D721Med (cell line): ENCODE measurements around the gene PREP.

Experiments used
- DNase-seq: peaks from one replicate; pipeline ENCODE4 v3.0.0; 2011; ENCODE audit warnings: low spot score; ENCODE audit not compliant: insufficient read length
- FAIRE-seq: peaks from 2 replicates; lab custom pipeline; 2011; peaks lifted over from hg19 to GRCh38; lab: Jason Lieb, UNC
- CTCF ChIP-seq: IDR thresholded peaks from 2 replicates; pipeline ENCODE4 v1.5.1; 2012; ENCODE audit warnings: mild to moderate bottlenecking, control low read depth; ENCODE audit not compliant: insufficient read depth; ENCODE audit errors: missing control alignments

PREP gene

DNA sequence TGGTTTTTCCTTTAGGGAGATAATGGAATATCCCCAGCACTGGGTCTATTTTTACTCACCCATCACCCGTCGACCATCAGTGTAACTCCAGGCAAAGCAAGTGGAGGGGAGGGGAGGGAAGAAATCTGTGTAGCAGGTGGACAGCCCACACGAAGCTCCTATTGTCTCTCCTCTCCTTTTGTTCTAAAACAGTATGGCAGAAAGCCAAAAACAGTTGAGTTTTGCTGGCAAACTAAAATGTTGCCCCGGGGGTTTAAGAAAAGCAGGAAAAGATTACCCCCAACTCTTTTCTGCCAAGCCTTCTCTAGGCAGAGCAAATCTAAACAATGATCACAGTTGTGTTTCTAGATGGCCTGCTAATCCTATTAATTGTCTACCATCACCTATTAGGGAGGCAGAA, 89.7 kb downstream of the PREP start:
- TF ChIP-seq CTCF, result no peak
- no peak for DNase-seq

GRCh38 chr6:105310947-105311346, 91.9 kb downstream of the PREP start:
- no peak for DNase-seq
- TF ChIP-seq CTCF, result no peak
- FAIRE-seq, result no peak

More for the DNA sequence above, 89.7 kb downstream of the PREP start:
- no peak for FAIRE-seq

DNA sequence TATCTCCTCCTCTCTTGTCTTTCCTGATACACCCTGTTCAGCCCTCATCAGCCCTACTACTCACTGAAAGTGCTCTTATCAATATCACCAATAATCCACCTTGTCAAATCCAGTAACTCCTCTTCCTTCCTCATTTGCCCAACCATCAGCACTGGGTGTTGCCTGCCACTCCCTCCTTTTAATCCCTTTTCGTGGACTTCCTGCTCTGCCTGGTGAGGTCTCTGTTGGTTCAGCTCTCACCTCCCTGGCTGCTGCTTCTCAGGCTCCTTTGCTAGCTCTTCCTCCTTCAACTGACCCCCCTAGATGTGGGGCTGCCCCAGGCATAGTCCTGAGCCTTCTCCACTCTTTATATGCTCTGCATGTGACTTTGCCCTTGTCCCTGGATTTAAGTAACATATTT, 92.5 kb downstream of the PREP start:
- TF ChIP-seq CTCF, result no peak
- no peak for DNase-seq
- FAIRE-seq, result no peak

DNA sequence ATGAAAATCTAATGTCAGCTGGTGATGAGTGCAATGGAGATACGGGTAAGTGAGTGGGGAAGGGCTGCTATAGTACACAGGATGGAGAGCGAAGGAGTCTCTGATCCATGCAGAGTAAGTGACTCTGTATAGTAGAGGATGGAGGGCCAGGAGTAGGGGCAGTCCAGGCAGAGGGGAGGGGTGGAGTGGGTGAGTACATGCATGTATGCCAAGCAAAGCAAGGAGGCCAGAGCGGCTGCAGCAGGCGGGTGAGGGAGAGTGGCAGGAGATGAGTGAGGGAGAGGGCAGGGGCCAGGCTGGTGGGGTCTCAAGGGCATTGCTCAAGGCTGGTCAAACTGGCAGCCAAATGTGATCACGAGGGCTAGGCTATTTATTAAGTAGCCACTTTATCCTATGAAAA, 94.0 kb downstream of the PREP start:
- no peak for DNase-seq
- FAIRE-seq, result no peak
- TF ChIP-seq CTCF, result no peak

DNA sequence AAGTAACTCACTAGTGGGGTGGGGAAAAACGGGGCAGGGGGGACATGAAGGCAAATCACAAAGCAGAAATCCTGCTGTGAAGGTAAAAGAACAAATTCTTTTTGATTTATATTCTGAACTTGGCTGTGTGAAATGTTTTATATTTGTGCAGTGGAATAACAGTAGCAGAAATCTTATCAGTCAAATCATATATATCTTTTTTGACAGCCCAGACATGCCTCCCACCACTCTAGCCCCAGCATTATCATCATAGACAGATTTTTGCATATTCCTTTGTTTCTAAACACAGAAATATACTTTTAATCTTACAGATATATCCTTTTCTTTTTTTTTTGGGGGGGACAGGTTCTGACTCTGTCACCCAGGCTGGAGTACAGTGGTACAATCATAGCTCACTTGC, 97.4 kb downstream of the PREP start:
- TF ChIP-seq CTCF, result no peak

DNA sequence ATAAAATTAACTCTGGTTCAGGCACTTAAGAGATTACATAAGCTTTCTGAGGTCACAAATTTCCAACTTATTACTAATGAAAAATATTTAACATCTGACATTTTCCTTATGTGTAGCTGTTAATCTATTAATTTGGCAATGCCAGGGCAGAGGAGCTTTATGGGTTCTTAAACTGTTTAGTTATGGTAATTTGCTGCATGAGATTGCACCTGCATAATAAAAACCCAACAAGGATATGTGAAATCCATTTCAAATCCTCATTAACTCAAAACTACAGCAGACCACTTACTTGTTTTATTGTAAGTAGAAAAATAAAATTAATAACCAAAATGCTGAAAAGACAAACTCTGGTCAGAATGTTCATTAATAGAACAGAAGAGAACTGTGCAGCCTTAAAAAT, 98.1 kb downstream of the PREP start:
- no peak for DNase-seq

More for the DNA sequence above, 97.4 kb downstream of the PREP start:
- DNase-seq, result no peak
- FAIRE-seq, result no peak

DNA sequence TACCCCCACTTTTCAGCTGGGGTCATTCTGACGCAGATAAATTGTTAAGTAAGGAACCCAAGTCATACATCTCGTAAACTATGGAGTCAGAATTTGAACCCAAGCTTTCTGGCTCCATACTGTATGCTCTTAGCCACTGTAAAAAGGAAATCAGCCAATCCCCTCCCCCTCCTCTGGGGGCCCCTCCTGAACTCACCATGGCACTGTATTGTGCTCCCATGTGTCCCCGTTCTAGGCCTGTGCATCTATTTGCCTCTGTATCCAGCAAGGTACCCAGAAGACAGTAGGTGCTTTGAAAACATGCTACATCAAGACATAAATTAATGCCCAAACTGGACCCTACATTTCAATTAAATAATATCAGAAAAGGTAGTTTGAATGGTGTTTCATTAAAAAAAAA, 98.5 kb downstream of the PREP start:
- FAIRE-seq (no peak), DNase-seq (no peak)
- no peak for TF ChIP-seq CTCF

More for the DNA sequence above, 98.1 kb downstream of the PREP start:
- no peak for TF ChIP-seq CTCF
- no peak for FAIRE-seq
